ENCODE results near the gene DNAJA2.

DNA sequence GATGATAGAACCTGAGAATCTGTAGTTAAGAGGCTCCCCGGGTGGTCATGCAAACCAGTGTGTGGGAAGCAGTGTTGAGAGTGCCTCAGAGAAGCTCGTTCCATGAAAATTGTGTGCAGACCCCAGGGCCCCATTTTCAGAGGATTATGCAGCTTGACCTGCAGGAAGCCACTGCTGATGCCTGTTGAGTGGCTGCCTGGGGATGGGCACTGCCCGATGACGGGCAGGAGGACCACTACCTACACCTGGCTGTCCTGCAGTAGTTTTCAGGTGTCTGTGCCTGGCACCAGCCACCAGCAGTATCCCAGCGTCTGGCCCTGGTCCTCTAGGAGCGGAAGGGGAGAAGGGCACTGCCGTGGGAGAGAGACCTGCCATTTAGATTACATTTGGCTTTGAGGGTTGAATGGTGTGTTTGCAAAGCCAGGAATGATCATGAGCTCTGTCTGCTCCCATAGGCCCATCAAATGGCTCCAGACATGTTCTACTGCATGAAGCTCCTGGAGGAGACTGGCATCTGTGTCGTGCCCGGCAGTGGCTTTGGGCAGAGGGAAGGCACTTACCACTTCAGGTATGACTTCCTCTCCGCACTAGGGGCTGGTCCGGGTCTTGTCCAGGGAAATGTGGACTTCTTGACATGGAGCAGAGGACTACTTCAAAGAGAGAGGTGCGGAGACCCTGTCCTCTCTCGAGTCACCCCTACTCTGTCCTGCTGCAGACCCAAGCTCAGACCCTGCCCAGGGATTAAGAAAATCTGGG is 46.8 kb downstream of the DNAJA2 start:
- TF ChIP-seq, protein P1, sequence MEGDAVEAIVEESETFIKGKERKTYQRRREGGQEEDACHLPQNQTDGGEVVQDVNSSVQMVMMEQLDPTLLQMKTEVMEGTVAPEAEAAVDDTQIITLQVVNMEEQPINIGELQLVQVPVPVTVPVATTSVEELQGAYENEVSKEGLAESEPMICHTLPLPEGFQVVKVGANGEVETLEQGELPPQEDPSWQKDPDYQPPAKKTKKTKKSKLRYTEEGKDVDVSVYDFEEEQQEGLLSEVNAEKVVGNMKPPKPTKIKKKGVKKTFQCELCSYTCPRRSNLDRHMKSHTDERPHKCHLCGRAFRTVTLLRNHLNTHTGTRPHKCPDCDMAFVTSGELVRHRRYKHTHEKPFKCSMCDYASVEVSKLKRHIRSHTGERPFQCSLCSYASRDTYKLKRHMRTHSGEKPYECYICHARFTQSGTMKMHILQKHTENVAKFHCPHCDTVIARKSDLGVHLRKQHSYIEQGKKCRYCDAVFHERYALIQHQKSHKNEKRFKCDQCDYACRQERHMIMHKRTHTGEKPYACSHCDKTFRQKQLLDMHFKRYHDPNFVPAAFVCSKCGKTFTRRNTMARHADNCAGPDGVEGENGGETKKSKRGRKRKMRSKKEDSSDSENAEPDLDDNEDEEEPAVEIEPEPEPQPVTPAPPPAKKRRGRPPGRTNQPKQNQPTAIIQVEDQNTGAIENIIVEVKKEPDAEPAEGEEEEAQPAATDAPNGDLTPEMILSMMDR (optimal IDR thresholded peaks at IDR 0.05 in 1 of 3, IDR thresholded peaks at IDR 0.05 in 1 of 3, conservative IDR thresholded peaks at IDR 0.05 in 1 of 3; ENCODE audit: extremely low read depth in 1 of 3, insufficient read depth in 2 of 3, low read length in 3 of 3) = no peak
- no peak for TF ChIP-seq EZH2 (IDR thresholded peaks at IDR 0.05; ENCODE audit: low read length)
